Neural progenitor cell (in vitro differentiated cells): Measurements from ENCODE around the gene GPX7. TPM values are rescaled to one million over a fixed set of nuclear protein-coding genes. Genes with fewer than 3 reads are reported as not detected.

Experiments used
- DNase-seq: peaks from one replicate; pipeline ENCODE4 v3.0.0-alpha.2; 2016; ENCODE audit warnings: low spot score
- H2AFZ ChIP-seq: fragments of 200-600 bp; sonication (generic); replicated peaks from 2 replicates; pipeline ENCODE4 v1.6.1; 2016; ENCODE audit warnings: antibody characterized with exemption
- H3F3A ChIP-seq: fragments of 200-600 bp; sonication (generic); 2 replicates; pipeline ENCODE4 v1.6.1; 2016; ENCODE audit warnings: antibody characterized with exemption, low read depth
- H3K27ac ChIP-seq: fragments of 200-600 bp; sonication (generic); 2 replicates; pipeline ENCODE4 v1.5.1; 2016; ENCODE audit warnings: mild to moderate bottlenecking
- H3K27me3 ChIP-seq: fragments of 200-600 bp; sonication (generic); 2 replicates; pipeline ENCODE4 v1.6.1; 2016; ENCODE audit warnings: mild to moderate bottlenecking, moderate library complexity
- H3K36me3 ChIP-seq: fragments of 200-600 bp; sonication (generic); 2 replicates; pipeline ENCODE4 v1.5.1; 2016
- H3K4me1 ChIP-seq: fragments of 200-600 bp; sonication (generic); 2 replicates; pipeline ENCODE4 v1.6.1; 2016; ENCODE audit warnings: mixed run types
- H3K4me2 ChIP-seq: fragments of 200-600 bp; sonication (generic); 2 replicates; pipeline ENCODE4 v1.6.1; 2016
- H3K4me3 ChIP-seq: fragments of 200-600 bp; sonication (generic); 2 replicates; pipeline ENCODE4 v1.5.1; 2016
- H3K79me2 ChIP-seq: fragments of 200-600 bp; sonication (generic); 2 replicates; pipeline ENCODE4 v1.6.1; 2016; ENCODE audit warnings: low read depth
- H3K9ac ChIP-seq: fragments of 200-600 bp; sonication (generic); 2 replicates; pipeline ENCODE4 v1.6.1; 2016
- H3K9me3 ChIP-seq: fragments of 200-600 bp; sonication (generic); 2 replicates; pipeline ENCODE4 v1.5.1; 2016; ENCODE audit warnings: low read depth
- H4K20me1 ChIP-seq: fragments of 200-600 bp; sonication (generic); 2 replicates; pipeline ENCODE4 v1.6.1; 2016; ENCODE audit warnings: low read depth
- H3K27ac Mint-ChIP-seq: 3 replicates; pipeline ENCODE4 v1.8.0; 2021; ENCODE audit warnings: mixed read lengths
- H3K27me3 Mint-ChIP-seq: 2 replicates; pipeline ENCODE4 v1.8.0; 2022; ENCODE audit warnings: low read depth, mild to moderate bottlenecking, inconsistent platforms, moderate library complexity, mixed read lengths; ENCODE audit not compliant: insufficient read depth
- H3K36me3 Mint-ChIP-seq: 3 replicates; pipeline ENCODE4 v1.8.0; 2021; ENCODE audit warnings: mixed read lengths
- H3K4me1 Mint-ChIP-seq: 3 replicates; pipeline ENCODE4 v1.8.0; 2021; ENCODE audit warnings: mixed read lengths
- H3K4me3 Mint-ChIP-seq: 3 replicates; pipeline ENCODE4 v1.8.0; 2021; ENCODE audit warnings: mild to moderate bottlenecking, moderate library complexity, mixed read lengths
- H3K9me3 Mint-ChIP-seq: 3 replicates; pipeline ENCODE4 v1.8.0; 2020; ENCODE audit warnings: mixed read lengths
- EZH2 ChIP-seq: fragments of 200-600 bp; sonication (generic); IDR thresholded peaks from 2 replicates; pipeline ENCODE4 v1.6.1; 2017; ENCODE audit warnings: antibody characterized with exemption, mild to moderate bottlenecking, moderate library complexity
- EZH2phosphoT487 ChIP-seq: fragments of 200-600 bp; sonication (generic); IDR thresholded peaks from 2 replicates; pipeline ENCODE4 v1.6.1; 2017; ENCODE audit warnings: antibody characterized with exemption
- total RNA-seq: library from RNA; depleted of rRNA; stranded (reverse); fragments of >200 nt; gene quantifications from 2 replicates; pipeline ENCODE4 v1.2.3, GENCODE V29; 2015; ENCODE audit warnings: low replicate concordance
- TF ChIP-seq, protein P1 (sequence below): fragments of 200-600 bp; sonication (generic); IDR thresholded peaks from 2 replicates; pipeline ENCODE4 v1.5.1; 2017; ENCODE audit warnings: antibody characterized with exemption, mild to moderate bottlenecking

Gene GPX7
- total RNA-seq, 1 donor from 2014 or later: 21.9 TPM

DNA sequence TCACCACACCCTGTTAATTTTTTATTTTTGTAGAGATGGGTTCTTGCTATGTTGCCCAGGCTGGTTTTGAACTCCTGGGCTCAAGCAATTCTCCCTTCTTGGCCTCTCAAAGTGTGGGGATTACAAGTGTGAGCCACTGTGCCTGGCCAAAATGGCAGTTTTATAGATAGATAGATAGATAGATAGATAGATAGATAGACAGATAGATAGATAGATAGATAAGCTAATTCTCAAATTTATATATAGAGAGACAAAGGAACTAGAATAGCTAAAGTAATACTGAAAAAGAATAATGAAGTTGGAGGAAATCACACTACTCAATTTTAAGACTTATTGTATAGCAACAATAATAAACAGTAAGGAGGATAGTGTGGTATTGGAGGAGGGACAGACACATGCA lies 51.9 kb downstream of the GPX7 start:
- no peaks in the 10 kb centered on the region for H4K20me1 ChIP-seq
- no peaks in the 10 kb centered on the region for H3K9me3 ChIP-seq
- Mint-ChIP-seq H3K4me1 (no peaks in the 10 kb centered on the region), H3K27me3 (peaks cover 7% of the 10 kb centered on the region), H3K36me3 (no peaks in the 10 kb centered on the region), H3K27ac (no peak overlapping the region), H3K9me3 (no peaks in the 10 kb centered on the region), H3K4me3 (no peak overlapping the region)
- H3F3A ChIP-seq: peaks cover 9% of the 10 kb centered on the region
- TF ChIP-seq, protein P1, sequence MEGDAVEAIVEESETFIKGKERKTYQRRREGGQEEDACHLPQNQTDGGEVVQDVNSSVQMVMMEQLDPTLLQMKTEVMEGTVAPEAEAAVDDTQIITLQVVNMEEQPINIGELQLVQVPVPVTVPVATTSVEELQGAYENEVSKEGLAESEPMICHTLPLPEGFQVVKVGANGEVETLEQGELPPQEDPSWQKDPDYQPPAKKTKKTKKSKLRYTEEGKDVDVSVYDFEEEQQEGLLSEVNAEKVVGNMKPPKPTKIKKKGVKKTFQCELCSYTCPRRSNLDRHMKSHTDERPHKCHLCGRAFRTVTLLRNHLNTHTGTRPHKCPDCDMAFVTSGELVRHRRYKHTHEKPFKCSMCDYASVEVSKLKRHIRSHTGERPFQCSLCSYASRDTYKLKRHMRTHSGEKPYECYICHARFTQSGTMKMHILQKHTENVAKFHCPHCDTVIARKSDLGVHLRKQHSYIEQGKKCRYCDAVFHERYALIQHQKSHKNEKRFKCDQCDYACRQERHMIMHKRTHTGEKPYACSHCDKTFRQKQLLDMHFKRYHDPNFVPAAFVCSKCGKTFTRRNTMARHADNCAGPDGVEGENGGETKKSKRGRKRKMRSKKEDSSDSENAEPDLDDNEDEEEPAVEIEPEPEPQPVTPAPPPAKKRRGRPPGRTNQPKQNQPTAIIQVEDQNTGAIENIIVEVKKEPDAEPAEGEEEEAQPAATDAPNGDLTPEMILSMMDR: no peak
- no peak for TF ChIP-seq EZH2phosphoT487
- no peak for TF ChIP-seq EZH2
- no peak overlapping the region for H3K4me3 ChIP-seq
- no peaks in the 10 kb centered on the region for H3K79me2 ChIP-seq
- no peak overlapping the region for H2AFZ ChIP-seq
- H3K36me3 ChIP-seq: no peaks in the 10 kb centered on the region
- DNase-seq: no peak
- H3K9ac ChIP-seq: no peak overlapping the region
- H3K4me1 ChIP-seq: no peaks in the 10 kb centered on the region
- no peak overlapping the region for H3K4me2 ChIP-seq
- no peak overlapping the region for H3K27ac ChIP-seq
- H3K27me3 ChIP-seq: no peaks in the 10 kb centered on the region

DNA sequence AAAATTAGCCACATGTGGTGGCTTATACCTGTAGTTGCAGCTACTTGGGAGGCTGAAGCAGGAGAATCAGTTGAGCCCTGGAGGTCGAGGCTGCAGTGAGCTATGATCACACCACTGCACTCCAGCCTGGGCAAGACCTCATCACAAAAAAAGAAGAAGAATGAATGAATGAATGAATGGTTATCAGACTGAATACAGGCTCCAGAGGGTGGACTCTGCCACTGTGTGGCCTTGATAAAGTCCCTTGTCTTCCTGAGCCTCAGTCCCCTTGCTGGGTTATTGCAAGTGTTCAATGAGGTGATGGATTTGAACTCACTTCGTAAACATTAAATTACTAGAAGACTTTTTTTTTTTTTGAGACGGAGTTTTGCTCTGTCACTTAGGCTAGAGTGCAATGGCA lies 55.5 kb downstream of the GPX7 start:
- Histone ChIP-seq H3K27ac (no peak overlapping the region), H3K9ac (no peak overlapping the region), H3K36me3 (no peaks in the 10 kb centered on the region), H3K9me3 (no peaks in the 10 kb centered on the region), H3F3A (peaks cover 43% of the 10 kb centered on the region), H3K4me1 (peaks cover 15% of the 10 kb centered on the region), H2AFZ (no peak overlapping the region), H3K4me3 (no peak overlapping the region), H3K79me2 (no peaks in the 10 kb centered on the region), H3K4me2 (no peak overlapping the region), H4K20me1 (no peaks in the 10 kb centered on the region), H3K27me3 (no peaks in the 10 kb centered on the region)
- H3K9me3 Mint-ChIP-seq: no peaks in the 10 kb centered on the region
- DNase-seq: no peak
- H3K4me1 Mint-ChIP-seq: peaks cover 30% of the 10 kb centered on the region
- H3K27ac Mint-ChIP-seq: no peak overlapping the region
- no peak for TF ChIP-seq EZH2
- H3K36me3 Mint-ChIP-seq: no peaks in the 10 kb centered on the region
- H3K27me3 Mint-ChIP-seq: peaks cover 8% of the 10 kb centered on the region
- H3K4me3 Mint-ChIP-seq: no peak overlapping the region

Other genes starting within 250 kb of the GPX7 start
- gene CC2D1B, start 236.2 kb upstream of the GPX7 start, total RNA-seq: 9.4 and 15.9 TPM in 2 replicates
- gene ORC1, start 197.9 kb upstream of the GPX7 start, total RNA-seq: 42.4 and 47.4 TPM in 2 replicates
- gene PRPF38A, start 197.8 kb upstream of the GPX7 start, total RNA-seq: 37.4 and 45.9 TPM in 2 replicates
- 87.2 and 139 TPM in 2 replicates for gene TUT4, start 49.3 kb upstream of the GPX7 start, total RNA-seq
- 0.11 and 0.87 TPM in 2 replicates for gene SHISAL2A, start 30.8 kb downstream of the GPX7 start, total RNA-seq
- gene COA7, start 96.0 kb downstream of the GPX7 start, total RNA-seq: 10.9 and 13.0 TPM in 2 replicates
- gene ZYG11B, start 124.1 kb downstream of the GPX7 start, total RNA-seq: 36.3 and 39.5 TPM in 2 replicates
- gene ZYG11A, start 240.4 kb downstream of the GPX7 start, total RNA-seq: 0.52 and 0.65 TPM in 2 replicates